GM12865 (cell line): Measurements from ENCODE around the gene MAMSTR.

Experiments used
- DNase-seq: peaks from one replicate; pipeline ENCODE4 v3.0.0; 2010; ENCODE audit warnings: low read depth
- H3K4me3 ChIP-seq: 2 replicates; pipeline ENCODE4 v1.5.1; 2011; ENCODE audit warnings: mild to moderate bottlenecking, low read depth, low read length, control low read depth
- CTCF ChIP-seq: IDR thresholded peaks from 2 replicates; pipeline ENCODE4 v1.5.1; 2011; ENCODE audit warnings: low read length, control low read depth, low read depth, inconsistent platforms; ENCODE audit not compliant: insufficient read depth; ENCODE audit errors: missing control alignments

Gene MAMSTR

GRCh38 chr19:48668761-48669160 lies 50.8 kb downstream of the MAMSTR start:
- no peak for DNase-seq
- no peak overlapping the region for H3K4me3 ChIP-seq
- TF ChIP-seq CTCF, result no peak

- no peak for TF ChIP-seq CTCF
These were observed 51.2 kb downstream of the MAMSTR start for GRCh38 chr19:48668332-48668731.

GRCh38 chr19:48665786-48666185 lies 53.7 kb downstream of the MAMSTR start:
- no peak overlapping the region for H3K4me3 ChIP-seq
- no peak for DNase-seq
- no peak for TF ChIP-seq CTCF

More at GRCh38 chr19:48668332-48668731, 51.2 kb downstream of the MAMSTR start:
- no peak for DNase-seq
- no peak overlapping the region for H3K4me3 ChIP-seq

- no peak overlapping the region for H3K4me3 ChIP-seq
These were observed 55.0 kb downstream of the MAMSTR start for GRCh38 chr19:48664476-48664875.

GRCh38 chr19:48663667-48664066 lies 55.9 kb downstream of the MAMSTR start:
- no peak overlapping the region for H3K4me3 ChIP-seq
- DNase-seq, result no peak
- TF ChIP-seq CTCF, result no peak

More at GRCh38 chr19:48664476-48664875, 55.0 kb downstream of the MAMSTR start:
- TF ChIP-seq CTCF, result no peak
- DNase-seq, result no peak
